Activated effector memory CD4-positive, alpha-beta T cell treated with anti-CD3 and anti-CD28 coated beads, Interleukin-2, amount 50 U/mL, for 16 hours (primary cell): ENCODE measurements around the gene SRC.

Experiments used
- DNase-seq: peaks from one replicate; pipeline ENCODE4 v3.0.0-alpha.2; 2020

Gene SRC

GRCh38 chr20:37385176-37385575, 39.2 kb downstream of the SRC start:
- DNase-seq: no peak

DNA sequence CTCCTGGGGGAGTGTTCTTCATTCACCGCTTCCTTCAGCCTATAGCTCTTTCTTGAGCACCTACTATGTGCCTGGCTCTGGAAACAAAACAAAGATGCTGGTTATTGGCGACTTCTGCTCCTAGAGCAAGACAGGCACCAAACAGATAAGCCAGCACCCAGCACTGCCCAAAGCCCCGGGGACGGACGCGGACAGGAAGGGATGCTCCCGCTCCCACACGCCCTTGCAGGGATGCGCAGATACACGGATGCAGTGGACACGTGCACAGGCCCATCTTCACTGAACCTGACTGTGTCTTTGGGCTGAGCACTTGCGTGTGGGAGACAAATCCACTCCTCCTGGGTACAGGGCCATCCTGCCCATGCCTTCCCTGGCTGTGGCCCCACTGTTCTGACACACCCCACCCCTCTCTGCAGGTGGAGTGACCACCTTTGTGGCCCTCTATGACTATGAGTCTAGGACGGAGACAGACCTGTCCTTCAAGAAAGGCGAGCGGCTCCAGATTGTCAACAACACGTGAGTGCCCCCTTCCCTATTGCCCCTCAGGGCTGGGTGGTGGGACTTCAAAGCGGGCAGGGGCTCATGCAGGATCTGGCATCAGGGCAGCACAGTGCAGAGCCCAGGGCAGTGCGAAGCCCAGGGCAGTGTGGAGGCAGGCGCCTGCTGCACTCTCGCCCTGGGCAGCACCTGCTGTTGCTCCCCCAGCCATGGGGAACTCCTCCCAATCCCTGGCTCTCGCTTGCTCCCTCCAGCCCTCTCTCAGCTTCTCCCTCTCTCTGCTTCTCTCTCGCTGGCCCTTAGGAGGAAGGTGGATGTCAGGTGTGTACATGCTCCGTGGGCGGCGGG, 39.9 kb downstream of the SRC start:
- peak; percentile 51 for DNase-seq

DNA sequence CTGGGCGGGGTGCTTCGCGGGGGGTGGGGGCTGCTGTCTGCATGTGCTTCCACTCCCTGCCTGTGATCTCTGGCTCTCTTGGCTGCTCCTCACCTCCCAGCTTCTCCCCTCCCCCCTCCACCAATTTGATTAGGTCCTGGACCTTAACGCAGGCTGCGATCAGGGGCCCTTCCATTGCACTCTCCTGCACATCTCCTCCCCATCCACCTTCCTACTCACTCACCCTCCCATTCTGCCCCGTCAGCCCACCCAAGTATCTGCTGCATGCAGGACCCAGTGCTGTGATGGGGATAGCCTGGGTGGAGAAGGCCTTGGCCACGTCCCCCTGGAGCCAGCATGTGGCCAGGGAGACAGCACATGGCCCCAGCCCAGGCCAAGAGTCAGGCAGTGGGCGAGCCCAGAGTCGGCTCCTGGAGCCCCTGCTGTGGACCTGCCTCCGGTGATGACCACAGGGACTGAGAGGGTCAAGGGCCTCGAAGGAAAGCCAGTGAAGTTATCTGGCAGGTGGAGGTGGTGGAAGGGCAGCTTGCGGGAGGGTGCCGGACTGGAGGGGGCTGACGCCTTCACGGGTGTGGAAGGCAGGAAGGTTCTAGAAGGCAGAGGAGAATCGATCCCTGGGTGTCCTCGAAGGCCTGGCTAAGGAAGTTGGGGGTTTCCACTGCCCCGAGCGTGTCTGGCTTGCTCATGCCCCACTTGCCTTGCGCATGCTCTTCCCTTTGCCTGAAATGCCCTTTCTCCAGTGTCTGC, 40.7 kb downstream of the SRC start:
- peak; percentile 58 for DNase-seq

GRCh38 chr20:37387519-37388269, 41.8 kb downstream of the SRC start:
- DNase-seq: peak; percentile 50

DNA sequence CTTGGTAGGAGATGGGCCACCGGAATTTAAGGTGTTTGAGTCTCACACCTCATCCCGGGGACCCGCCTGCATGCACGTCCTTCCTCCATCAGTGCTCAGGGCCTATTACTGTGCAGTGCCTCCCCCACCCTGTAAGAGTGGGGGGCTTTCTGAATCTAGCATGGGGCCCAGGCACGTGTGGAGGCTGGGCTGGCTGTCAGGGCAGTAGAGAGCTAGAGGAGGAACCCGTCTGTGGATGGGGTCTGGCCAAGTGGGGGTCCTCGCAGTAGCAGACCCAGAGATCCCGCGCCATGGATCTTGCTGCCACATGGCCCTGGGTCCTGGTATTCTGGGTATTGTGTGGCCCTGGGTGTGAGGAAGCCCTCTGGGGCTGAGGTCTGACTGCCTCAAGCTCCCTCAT, 42.9 kb downstream of the SRC start:
- DNase-seq: peak; percentile 48

GRCh38 chr20:37389241-37389747, 43.4 kb downstream of the SRC start:
- peak; percentile 28 for DNase-seq

- peak; percentile 34 for DNase-seq
Measured at GRCh38 chr20:37389844-37390275, 43.9 kb downstream of the SRC start.

DNA sequence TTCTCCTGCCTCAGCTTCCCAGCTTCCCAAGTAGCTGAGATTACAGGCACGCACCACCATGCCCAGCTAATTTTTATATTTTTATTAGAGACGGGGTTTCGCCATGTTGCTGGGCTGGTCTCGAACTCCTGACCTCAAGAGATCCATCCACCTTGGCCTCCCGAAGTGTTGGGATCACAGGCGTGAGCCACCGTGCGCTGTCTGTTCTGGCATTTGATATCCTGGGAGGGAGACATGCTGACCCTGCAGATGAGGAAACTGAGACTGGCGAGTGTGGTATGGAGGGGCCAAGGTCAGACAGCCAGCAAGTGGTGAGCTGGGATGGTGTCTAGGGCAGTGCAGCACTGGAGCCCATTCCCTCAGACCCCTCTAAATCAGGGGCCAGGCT, 44.6 kb downstream of the SRC start:
- no peak for DNase-seq

DNA sequence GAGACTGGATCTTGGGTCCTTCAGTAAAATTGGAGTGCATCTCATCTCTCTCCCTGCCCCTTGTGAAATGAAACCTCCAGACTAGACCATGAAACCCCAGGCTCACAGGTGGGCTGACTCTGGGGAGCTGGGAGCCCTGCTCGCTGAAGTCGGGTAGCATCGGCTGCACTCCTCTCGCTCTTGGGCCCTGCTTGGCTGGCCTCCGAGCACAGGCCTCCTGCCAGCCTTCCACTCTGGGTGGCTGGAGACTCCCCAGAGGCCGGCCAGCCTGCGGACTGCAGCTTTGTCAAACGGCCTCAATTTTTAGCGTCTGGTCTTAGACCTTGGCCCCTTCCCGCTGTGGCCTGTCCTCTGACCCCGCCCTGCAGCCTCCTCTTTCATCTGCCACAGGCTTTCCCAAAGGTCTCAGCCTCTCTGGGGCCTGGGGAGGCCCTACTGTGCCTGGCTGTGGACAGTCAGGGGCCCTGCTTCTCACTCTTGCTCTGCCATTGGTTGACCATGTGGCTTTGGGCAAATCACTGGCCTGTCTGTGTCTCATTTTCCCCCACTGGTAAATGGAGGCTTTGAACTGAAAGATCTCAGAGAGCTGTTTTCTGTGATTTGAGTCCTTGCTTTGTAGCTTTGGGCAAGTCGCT, 45.1 kb downstream of the SRC start:
- no peak for DNase-seq

DNA sequence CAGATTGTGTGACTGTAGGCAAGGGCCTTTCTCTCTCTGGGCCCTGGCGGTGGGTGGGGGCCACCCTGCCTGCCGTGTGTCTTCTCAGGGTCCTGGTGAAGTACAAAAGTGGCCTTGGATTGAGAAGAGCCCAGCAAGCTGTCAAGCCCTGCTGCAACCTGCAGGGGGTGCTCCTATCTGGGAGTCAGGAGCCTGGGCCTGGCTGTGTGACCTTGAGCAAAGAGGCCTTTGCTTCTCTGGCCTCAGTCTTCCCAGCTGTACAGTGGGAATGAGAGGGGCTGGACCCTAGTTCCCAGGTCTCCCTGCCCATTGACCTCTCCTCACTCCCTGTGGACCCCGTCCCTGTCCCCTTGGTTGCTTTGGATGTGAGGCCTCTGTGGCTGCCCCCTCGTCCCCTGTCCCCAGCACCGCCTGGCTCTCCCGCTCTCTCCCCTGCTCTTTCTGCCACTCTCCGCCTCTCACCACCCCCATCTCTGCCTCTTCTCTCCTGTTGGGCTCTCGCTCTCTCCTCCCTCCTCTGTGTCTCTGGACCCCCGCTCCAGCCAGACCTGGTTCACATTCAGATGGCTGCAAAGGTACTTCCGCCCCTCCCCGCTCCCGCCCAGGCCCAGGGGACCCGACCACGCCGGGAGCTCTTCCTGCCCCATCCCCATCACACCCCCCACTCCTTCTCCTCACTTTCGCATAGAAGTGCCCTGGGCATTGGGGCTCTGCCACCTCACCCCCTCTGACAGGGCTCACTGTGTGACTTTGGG, 46.7 kb downstream of the SRC start:
- DNase-seq: no peak

GRCh38 chr20:37393196-37393862, 47.4 kb downstream of the SRC start:
- DNase-seq: no peak

GRCh38 chr20:37393863-37394542, 48.1 kb downstream of the SRC start:
- DNase-seq: no peak

- DNase-seq: no peak
Measured at GRCh38 chr20:37394543-37395409, 48.8 kb downstream of the SRC start.

DNA sequence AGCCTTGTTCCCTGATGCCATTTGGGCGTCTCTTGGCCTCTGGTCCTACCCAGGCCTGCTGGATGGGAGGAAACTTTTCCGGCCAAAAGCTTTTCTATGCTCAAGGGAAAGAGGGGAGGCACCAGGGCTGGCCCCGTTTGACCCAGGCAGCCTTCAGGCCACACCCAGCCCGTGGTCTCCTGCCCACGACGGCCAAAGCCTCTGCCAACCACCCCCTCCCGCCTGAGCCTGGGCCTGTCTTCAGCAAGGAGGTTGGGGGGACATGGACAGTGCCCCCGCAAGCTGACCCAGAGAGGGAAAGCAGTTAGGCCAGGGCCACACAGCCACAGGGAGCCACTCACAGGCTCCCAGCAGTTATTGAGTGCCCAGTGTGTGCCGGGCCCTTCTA, 49.5 kb downstream of the SRC start:
- DNase-seq: no peak

GRCh38 chr20:37395921-37396415, 50.0 kb downstream of the SRC start:
- no peak for DNase-seq

DNA sequence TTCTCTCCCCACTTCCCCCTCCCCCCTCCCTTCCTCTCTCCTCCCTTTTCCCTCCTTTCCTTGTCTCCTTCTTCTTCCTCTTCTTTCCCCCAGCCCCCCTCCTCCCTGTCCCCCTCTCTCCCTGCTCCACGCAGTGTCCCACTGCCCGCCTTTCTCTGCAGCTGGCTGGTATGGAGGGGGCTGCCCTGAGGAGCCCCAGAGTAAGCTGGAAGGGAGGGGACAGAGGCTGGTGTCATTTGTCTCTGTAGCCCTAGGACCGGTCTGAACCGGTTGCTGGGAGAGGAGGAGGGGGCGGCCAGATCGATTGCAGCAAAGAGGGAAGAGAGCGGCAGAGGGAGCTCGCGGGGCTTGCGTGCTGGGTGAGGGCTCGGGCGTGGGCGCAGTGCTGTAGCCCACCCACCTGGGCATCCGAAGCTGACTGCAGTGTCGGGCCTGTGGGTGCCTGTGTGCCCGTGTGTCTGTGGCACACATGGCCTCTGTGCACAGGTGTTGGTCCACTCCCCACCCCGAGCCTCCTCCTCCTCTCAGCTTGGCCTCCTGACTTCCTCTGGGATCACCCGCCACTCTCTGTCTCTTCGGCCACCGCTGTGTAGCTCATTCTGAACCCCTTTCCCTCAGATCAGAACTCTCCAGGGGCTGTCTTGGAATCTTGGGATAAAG, 50.6 kb downstream of the SRC start:
- no peak for DNase-seq

DNA sequence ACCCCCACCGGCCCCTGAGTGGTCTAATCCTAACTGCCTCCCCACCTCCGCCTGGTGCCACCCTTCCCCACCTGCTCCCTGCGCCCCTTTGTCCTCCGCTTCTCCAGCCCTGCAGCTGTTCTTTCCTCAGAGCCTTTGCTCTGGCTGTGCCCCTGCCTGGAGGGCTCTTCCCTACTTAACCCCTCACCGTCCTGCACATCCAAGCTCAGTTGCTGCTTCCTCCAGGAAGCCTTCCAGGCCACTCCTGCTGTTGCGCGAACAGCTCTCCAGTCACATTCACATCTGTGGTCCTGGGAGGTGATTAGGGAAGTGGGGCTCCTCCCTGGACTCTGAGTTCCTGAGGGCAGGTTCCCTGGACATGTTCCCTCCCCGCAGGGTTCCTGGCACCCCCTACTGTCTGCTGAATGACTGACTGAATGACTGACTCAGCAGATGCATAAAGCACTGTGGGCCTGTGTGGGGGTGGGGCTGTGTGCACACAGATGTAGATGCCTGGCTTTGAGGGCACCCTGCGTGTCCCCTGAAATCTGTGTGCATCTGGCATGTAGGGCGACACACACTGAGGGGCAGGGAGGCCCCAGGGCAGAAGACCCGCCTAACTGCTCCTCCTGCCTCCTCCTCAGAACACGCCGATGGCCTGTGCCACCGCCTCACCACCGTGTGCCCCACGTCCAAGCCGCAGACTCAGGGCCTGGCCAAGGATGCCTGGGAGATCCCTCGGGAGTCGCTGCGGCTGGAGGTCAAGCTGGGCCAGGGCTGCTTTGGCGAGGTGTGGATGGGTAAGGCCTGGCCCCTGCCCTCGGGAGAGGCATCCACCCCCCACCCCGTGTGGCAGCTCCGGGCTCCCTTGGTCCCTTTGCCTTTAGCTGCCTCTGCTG, 51.4 kb downstream of the SRC start:
- no peak for DNase-seq
